Measurements from ENCODE around the gene ABTB2. TPM values are rescaled to one million over a fixed set of nuclear protein-coding genes. Genes with fewer than 3 reads are reported as not detected.

Gene ABTB2
- polyA plus RNA-seq, 1 donor from 2014 or later, result 0.68 TPM

GRCh38 chr11:34224434-34224966 is 133.3 kb downstream of the ABTB2 start:
- H3K4me3 ChIP-seq (ENCODE audit: low read length), result no peak overlapping the region
- H4K20me1 ChIP-seq (ENCODE audit: insufficient read depth), result no peaks in the 10 kb centered on the region
- H3K9me3 ChIP-seq (ENCODE audit: low read length), result no peaks in the 10 kb centered on the region
- H3K27ac ChIP-seq (ENCODE audit: low read length), result no peak overlapping the region
- H3K9me2 ChIP-seq (ENCODE audit: insufficient read depth, low read length), result no peaks in the 10 kb centered on the region
- H3K36me3 ChIP-seq (ENCODE audit: insufficient read depth, low read length), result no peaks in the 10 kb centered on the region
- no peak overlapping the region for H2AFZ ChIP-seq (ENCODE audit: low read depth, low read length)
- H3K4me2 ChIP-seq (ENCODE audit: low read length), result no peak overlapping the region
- no peaks in the 10 kb centered on the region for H3K27me3 ChIP-seq (ENCODE audit: insufficient read depth, low read depth, low read length)
- H3K9ac ChIP-seq (ENCODE audit: low read length), result no peak overlapping the region
- TF ChIP-seq EP300 (conservative IDR thresholded peaks at IDR 0.05; ENCODE audit: poor library complexity, severe bottlenecking) (no peak), POLR2AphosphoS5 (IDR thresholded peaks at IDR 0.05) (no peak), TAF1 (IDR thresholded peaks at IDR 0.05; ENCODE audit: low read depth) (no peak), REST (IDR thresholded peaks at IDR 0.05; ENCODE audit: borderline replicate concordance) (no peak), MXI1 (conservative IDR thresholded peaks at IDR 0.05; ENCODE audit: poor library complexity, severe bottlenecking) (no peak), CTCF (IDR thresholded peaks at IDR 0.05; ENCODE audit: poor library complexity, severe bottlenecking) (no peak), SMC3 (conservative IDR thresholded peaks at IDR 0.05; ENCODE audit: poor library complexity) (no peak)
- H3F3A ChIP-seq (ENCODE audit: insufficient read depth, low read length, poor library complexity, severe bottlenecking), result no peaks in the 10 kb centered on the region
- no peaks in the 10 kb centered on the region for H3K79me2 ChIP-seq (replicated peaks; ENCODE audit: insufficient read depth, low read length)

GRCh38 chr11:34223907-34224306 is 133.9 kb downstream of the ABTB2 start:
- Histone ChIP-seq H3K9me3 (ENCODE audit: low read length) (no peaks in the 10 kb centered on the region), H4K20me1 (ENCODE audit: insufficient read depth) (no peaks in the 10 kb centered on the region), H3K27ac (ENCODE audit: low read length) (no peak overlapping the region), H3K9ac (ENCODE audit: low read length) (no peak overlapping the region), H3K27me3 (ENCODE audit: insufficient read depth, low read depth, low read length) (no peaks in the 10 kb centered on the region), H3F3A (ENCODE audit: insufficient read depth, low read length, poor library complexity, severe bottlenecking) (no peaks in the 10 kb centered on the region), H2AFZ (ENCODE audit: low read depth, low read length) (no peak overlapping the region), H3K4me2 (ENCODE audit: low read length) (no peak overlapping the region), H3K4me3 (ENCODE audit: low read length) (no peak overlapping the region), H3K9me2 (ENCODE audit: insufficient read depth, low read length) (no peaks in the 10 kb centered on the region), H3K79me2 (replicated peaks; ENCODE audit: insufficient read depth, low read length) (no peaks in the 10 kb centered on the region), H3K36me3 (ENCODE audit: insufficient read depth, low read length) (no peaks in the 10 kb centered on the region)
- TF ChIP-seq CTCF (IDR thresholded peaks at IDR 0.05; ENCODE audit: poor library complexity, severe bottlenecking) (no peak), EZH2 (IDR thresholded peaks at IDR 0.05; ENCODE audit: borderline replicate concordance, insufficient read depth, low read length, poor library complexity, severe bottlenecking) (no peak)

Measured in neural cell (in vitro differentiated cells).